ENCODE results near the gene TP53RK. TPM values are rescaled to one million over a fixed set of nuclear protein-coding genes. Genes with fewer than 3 reads are reported as not detected.

TP53RK gene
- total RNA-seq, 1 donor from 2014 or later, result 17.3 TPM

DNA sequence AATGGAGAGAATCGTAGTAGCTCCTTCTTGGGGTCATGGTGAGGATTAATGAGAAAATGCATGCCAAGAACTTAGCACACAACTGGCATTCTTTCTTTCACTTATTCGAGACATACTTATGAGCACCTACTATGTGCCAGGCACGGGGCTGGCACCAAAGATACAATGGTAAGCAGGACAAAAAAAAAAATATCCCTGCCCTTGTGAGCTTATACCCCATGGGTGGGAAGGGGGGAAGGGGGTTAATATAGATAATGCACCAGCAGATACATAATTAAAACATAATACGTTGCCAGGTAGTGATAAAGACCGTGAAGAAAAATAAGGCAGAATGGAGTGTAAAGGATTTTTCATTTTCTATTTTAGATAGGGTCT, 46.3 kb downstream of the TP53RK start:
- Mint-ChIP-seq H3K36me3 (peaks cover 2% of the 10 kb centered on the region), H3K4me1 (no peaks in the 10 kb centered on the region), H3K27ac (no peak overlapping the region), H3K9me3 (no peaks in the 10 kb centered on the region), H3K4me3 (no peak overlapping the region), H3K27me3 (ENCODE audit: low read depth) (peaks cover 7% of the 10 kb centered on the region)
- TF ChIP-seq, protein P1, sequence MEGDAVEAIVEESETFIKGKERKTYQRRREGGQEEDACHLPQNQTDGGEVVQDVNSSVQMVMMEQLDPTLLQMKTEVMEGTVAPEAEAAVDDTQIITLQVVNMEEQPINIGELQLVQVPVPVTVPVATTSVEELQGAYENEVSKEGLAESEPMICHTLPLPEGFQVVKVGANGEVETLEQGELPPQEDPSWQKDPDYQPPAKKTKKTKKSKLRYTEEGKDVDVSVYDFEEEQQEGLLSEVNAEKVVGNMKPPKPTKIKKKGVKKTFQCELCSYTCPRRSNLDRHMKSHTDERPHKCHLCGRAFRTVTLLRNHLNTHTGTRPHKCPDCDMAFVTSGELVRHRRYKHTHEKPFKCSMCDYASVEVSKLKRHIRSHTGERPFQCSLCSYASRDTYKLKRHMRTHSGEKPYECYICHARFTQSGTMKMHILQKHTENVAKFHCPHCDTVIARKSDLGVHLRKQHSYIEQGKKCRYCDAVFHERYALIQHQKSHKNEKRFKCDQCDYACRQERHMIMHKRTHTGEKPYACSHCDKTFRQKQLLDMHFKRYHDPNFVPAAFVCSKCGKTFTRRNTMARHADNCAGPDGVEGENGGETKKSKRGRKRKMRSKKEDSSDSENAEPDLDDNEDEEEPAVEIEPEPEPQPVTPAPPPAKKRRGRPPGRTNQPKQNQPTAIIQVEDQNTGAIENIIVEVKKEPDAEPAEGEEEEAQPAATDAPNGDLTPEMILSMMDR (IDR thresholded peaks at IDR 0.05; ENCODE audit: unreplicated experiment), result no peak
- DNase-seq (ENCODE audit: low spot score in 2 of 2, unreplicated experiment in 2 of 2), result no peak

DNA sequence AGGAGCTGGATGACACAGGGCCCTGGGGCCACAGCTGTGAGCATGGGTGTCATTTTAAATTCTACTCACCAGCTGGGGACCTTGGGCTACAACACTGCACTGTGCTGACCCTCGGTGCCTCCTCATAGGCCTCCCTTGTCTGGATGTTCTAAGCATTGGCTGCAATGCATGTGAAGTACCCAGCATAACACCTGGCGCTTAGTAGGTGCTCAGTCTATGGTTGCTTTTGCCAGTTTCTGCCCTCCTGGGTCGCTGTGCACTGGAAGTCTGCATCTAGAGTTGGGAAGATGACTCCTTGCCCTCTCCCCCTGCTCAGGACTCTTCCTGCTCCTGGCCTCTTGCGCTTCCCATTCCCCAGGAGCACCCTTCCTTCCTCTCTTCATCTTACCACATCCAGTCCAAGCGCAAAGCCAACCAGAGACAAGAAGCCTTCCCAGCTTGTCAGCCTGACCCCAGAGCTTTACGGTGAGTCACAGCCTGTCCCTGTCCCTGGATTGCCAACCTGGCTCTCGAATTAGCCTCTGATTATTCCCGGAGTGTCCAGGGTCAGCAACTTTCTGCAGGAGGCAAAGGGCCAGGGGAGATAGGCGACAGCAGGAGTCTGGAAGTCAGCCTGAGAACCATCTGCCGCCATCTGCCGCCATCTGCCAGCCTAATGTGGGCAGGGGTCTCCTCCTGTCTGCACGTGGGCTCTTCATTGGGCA, 46.8 kb downstream of the TP53RK start:
- H3K9me3 Mint-ChIP-seq, result no peaks in the 10 kb centered on the region
- DNase-seq (ENCODE audit: low spot score in 2 of 2, unreplicated experiment in 2 of 2), result no peak
- no peak overlapping the region for H3K27ac Mint-ChIP-seq
- H3K36me3 Mint-ChIP-seq, result peaks cover 2% of the 10 kb centered on the region
- TF ChIP-seq, protein P1 (IDR thresholded peaks at IDR 0.05; ENCODE audit: unreplicated experiment), result no peak
- H3K4me1 Mint-ChIP-seq, result no peaks in the 10 kb centered on the region
- peaks cover 5% of the 10 kb centered on the region for H3K27me3 Mint-ChIP-seq (ENCODE audit: low read depth)
- no peak overlapping the region for H3K4me3 Mint-ChIP-seq

DNA sequence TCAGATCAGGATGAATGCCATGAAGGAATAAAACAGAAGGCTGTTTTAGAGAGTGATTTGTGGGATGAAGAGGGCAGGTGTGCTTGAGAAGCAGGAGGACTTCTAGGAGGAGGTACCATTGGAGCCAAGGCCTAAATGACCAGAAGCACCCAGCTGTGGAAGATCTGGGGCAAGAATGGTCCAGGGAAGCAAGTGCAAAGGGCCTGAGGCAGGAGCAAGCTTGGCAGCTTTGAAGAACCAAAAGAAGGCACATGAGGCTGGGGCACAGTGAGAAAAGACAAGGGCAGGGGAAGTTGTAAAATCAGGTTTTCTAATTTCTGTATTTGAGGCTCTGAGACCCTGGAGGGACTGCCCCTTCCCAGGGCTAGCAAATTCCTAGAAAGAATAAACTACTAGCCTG, 47.8 kb downstream of the TP53RK start:
- Mint-ChIP-seq H3K27ac (no peak overlapping the region), H3K4me3 (no peak overlapping the region), H3K27me3 (ENCODE audit: low read depth) (no peaks in the 10 kb centered on the region), H3K36me3 (peaks cover 2% of the 10 kb centered on the region), H3K9me3 (no peaks in the 10 kb centered on the region), H3K4me1 (no peaks in the 10 kb centered on the region)
- TF ChIP-seq, protein P1 (IDR thresholded peaks at IDR 0.05; ENCODE audit: unreplicated experiment), result no peak
- no peak for DNase-seq (ENCODE audit: low spot score in 2 of 2, unreplicated experiment in 2 of 2)

DNA sequence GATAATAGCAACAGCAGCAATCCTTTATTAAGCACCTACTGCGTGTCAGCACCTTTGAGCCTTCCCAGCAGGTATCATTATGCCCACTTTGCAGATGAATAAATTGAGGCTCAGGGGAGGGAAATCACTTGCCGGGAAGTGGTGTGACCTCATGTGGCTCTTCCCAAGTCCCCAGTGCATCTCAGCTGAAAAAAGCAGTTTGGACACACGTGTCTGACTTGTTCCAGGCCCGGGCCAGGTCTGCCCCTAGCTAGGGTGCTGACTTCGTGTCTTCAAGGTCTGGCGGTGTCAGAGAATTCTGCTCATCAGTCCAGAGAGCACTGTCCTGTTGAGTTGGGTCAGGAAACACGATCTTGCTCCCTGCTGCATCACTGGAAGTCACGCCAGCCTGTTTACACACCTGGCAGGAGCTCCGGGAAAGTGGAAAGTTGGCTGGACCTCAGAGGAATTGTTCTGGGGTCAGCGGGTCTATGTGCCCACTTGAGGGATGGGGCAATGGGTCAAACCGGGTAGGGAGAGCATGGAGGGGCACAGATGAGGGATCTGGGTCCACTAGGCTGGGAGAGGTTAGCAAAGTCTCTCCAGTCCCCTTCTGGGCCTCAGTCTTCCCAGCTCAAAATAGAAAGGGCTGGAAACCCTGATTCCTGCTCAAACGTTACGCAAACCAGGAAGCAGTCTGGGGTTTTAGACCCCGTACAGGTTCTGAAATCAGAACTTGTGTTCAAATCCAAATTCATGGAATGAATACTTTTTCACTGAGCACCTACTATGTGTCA, 48.5 kb downstream of the TP53RK start:
- Mint-ChIP-seq H3K9me3 (no peaks in the 10 kb centered on the region), H3K36me3 (peaks cover 2% of the 10 kb centered on the region), H3K4me1 (no peaks in the 10 kb centered on the region), H3K4me3 (no peak overlapping the region), H3K27ac (no peak overlapping the region), H3K27me3 (ENCODE audit: low read depth) (no peaks in the 10 kb centered on the region)
- no peak for DNase-seq (ENCODE audit: low spot score in 2 of 2, unreplicated experiment in 2 of 2)
- TF ChIP-seq, protein P1 (IDR thresholded peaks at IDR 0.05; ENCODE audit: unreplicated experiment), result no peak

DNA sequence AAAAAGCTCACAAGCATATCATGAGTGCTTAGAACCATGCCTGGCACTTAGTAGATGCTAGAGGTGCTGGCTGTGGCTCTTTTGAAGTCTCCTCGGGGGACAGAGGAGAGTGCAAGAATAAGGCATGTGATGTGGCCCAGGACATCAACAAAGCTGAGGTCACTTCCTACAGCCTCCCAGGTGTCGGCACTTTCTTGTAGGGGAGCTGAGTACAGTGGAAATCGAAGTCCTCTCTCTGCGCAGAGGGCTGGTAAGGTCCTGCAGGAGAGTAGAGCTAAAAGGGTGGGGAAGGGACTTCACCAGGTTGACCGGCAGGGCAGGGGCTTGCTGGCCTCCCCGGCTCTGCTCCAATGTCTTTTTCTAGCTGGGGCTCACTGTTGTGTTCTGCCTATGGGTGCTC, 49.2 kb downstream of the TP53RK start:
- Mint-ChIP-seq H3K4me3 (no peak overlapping the region), H3K9me3 (peaks cover 3% of the 10 kb centered on the region), H3K27ac (no peak overlapping the region), H3K27me3 (ENCODE audit: low read depth) (no peaks in the 10 kb centered on the region), H3K4me1 (no peaks in the 10 kb centered on the region), H3K36me3 (peaks cover under 1% of the 10 kb centered on the region)
- TF ChIP-seq, protein P1 (IDR thresholded peaks at IDR 0.05; ENCODE audit: unreplicated experiment), result no peak
- DNase-seq (ENCODE audit: low spot score in 2 of 2, unreplicated experiment in 2 of 2), result no peak

Data from mesothelial cell of epicardium (in vitro differentiated cells).